Activated gamma-delta T cell treated with Interleukin-2 at 50 U/mL for 16 hours (primary cell): Measurements from ENCODE around the gene IPPK.

Source experiments
- DNase-seq: peaks from one replicate; pipeline ENCODE4 v3.0.0-alpha.2; 2020

The IPPK gene

GRCh38 chr9:92669890-92670708 is at the start of gene IPPK:
Gene IPPK, minus strand, starts transcription at chr9:92670131. Its CDS starts 143 bp downstream, at chr9:92669988.
- peak; percentile 96 for DNase-seq

- no peak for DNase-seq
Observed at GRCh38 chr9:92719028-92719647, 49.2 kb upstream of the IPPK start.

DNA sequence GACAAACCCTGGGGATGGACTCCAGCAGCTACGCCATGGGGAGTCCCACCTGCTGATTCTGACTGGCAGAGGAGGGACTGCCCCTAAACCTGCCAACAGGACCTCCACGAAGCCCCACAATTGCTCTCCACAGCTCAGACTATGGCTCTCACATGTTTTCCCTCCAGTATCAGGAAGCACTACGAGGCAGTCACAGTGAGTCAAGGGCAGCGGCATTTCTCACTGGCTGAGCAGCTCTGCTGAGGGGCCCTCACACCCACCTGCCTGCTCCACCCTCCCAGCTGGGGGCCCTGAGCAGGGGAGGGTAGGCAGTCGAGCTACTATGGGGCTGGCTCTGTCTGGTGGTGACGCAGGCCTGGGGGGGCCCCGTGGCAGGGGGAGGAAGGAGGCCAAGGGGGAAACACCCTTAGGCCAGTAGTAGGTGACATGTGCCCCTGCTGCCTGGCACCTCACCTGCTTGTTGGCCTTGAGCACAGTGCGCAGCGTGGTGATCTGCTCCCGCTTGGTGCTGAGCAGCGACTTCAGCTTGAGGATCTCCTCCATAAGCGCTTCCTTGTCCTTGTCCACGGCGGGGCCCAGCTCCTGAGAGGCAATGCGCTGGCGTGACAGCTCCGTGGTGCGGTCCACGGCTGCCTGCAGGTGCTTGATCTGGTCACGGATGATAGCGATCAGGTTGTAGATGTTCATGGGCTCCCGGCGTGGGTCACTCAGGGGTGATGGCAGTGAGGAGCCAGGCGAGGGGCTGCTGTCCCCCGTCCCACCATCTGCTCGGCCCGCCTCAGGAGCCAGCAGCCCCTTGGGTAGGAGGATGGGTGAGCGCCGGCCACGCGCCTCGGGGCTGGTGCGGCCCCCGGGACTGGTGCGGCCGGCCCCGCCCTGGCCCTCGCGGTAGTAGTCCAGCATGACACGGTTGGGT is 48.4 kb upstream of the IPPK start:
- DNase-seq = no peak

GRCh38 chr9:92717201-92718085 is 47.5 kb upstream of the IPPK start:
- no peak for DNase-seq

GRCh38 chr9:92716557-92716956 is 46.6 kb upstream of the IPPK start:
- peak; percentile 89 for DNase-seq

DNA sequence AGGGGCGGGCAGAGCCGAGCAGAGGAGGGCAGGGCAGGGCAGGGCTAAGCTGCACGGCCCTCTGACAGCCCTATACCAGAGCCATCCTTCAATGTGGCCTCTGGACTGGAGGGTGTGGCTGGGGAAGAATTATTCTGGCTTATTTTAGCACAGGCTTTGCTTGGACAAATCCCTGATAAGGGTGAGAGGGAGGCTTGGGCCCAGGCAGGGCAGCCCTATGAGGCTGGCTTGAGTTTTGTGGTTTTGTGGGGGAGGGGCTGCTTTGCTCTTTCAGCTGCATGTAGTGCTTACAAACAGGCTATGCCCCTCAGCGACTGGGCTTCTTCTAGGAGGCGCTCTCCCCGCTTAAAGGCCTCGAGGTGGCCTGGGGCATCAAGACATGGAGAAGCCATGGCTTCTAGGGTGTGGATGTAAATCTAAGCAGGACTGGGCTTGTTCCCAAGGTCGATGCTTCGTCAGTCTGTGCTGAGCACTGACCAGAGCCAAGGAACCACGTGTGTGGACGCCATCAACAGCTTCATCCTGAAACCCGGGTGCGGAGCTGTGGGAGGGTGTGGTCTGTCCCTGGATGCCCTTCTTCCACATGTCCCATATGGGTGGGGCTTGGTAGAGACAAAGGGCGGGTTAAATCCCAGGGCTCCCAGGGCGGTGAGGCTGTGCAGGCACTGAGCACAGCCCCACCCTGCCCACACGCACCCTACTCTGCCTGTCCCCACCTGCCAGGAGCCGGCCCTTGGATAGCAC is 45.7 kb upstream of the IPPK start:
- DNase-seq = no peak

GRCh38 chr9:92714787-92715487 is 45.0 kb upstream of the IPPK start:
- no peak for DNase-seq

GRCh38 chr9:92714016-92714415 is 44.1 kb upstream of the IPPK start:
- DNase-seq = no peak

DNA sequence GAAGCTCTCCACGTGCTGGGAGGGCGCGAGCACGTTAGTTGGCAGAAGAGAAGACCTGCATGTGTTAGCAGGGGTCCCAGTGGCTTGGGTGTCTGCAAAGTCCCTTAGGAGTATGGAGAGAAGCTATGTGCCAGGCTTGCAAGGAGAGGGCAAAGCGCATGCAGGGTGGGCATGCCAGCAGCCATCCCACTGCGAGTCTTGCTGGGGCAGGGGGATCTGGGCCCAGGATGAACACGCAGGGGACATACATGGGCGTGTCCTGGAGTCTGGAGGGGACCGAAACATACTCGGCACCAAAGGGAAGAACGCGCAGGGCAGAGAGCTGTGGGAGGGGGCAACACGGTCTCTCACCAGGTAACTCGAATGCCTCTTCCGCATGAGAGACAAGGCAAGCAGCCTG is 43.6 kb upstream of the IPPK start:
- no peak for DNase-seq

- no peak for DNase-seq
Observed at GRCh38 chr9:92712767-92713166, 42.8 kb upstream of the IPPK start.

DNA sequence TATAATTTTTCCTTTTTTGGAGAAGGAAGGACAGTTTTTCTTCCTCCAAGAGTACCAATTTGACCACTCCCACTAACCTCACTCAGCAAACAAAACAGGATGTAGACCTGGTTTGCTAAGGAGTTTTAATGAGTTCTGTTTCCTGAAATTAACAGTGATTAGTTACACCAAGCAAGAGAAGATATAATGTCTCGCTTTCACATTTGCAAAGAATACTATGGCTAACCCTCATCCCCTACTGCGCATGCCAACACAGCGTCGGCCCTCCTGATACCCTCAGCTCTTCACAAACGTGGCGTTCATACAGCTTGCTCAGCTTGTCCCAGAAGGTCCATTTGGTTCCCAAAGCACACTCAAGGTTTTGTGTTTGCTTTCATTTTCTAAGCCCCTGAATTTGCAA is 41.9 kb upstream of the IPPK start:
- DNase-seq = no peak

DNA sequence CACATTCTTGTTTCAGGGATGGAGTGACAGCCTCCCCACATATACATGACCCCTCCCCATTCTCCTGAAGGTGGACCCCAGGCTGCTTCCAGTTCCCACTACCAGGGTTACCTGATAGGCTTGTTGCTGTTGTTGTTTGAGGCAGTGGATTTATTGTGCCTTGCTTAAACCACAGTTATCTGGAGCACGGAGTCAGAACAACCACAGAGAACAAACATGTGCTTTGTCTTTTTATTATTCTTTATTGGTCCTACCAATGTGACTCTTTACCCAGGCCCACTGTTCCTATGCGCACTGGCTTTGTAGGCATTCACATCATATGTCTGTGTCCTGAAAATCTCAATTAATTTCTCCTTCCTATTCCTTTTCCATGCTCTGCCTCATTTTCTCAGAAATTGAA is 41.2 kb upstream of the IPPK start:
- DNase-seq = no peak

DNA sequence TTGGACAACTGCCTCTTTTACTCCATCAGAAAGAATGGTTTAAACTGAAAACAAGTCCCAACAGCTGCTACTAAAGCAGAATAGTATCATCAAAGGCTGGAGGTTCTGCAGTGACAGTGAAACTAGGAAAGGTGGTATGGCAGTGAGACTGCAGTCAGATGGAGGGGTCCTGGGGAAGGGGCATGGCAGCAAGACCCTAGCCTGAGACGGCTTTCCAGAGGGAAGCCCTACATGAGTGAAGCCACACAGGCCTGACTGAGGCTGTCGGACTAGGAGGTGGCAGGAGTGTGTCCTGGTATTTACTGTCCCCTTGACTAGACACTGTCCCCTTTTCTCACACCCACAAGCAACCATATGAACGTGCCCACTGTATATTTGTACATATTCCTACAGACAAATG is 40.4 kb upstream of the IPPK start:
- DNase-seq = no peak

DNA sequence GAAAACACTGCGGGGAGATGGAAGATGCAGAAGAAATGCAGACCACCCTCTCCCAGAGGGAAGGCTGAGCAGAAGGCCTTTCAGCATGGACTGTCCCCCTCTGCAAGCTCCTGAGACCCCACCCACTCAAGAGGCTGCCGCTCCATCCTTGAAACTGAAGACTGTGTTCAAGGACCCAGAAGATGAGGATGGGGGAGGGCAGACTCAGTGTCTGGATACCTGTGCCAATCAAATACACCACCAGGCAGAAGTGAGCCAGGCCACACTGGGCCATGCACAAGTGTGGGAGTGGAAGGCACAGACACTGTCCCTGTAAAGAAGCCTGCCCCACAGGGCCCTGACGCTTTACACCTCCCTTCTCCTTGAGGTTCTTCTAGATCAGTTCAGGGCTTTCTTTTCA is 40.0 kb upstream of the IPPK start:
- DNase-seq = no peak

- no peak for DNase-seq
Observed at GRCh38 chr9:92709240-92709639, 39.3 kb upstream of the IPPK start.

GRCh38 chr9:92707530-92707929 is 37.6 kb upstream of the IPPK start:
- no peak for DNase-seq

- DNase-seq = no peak
Observed at GRCh38 chr9:92706218-92706940, 36.4 kb upstream of the IPPK start.

DNA sequence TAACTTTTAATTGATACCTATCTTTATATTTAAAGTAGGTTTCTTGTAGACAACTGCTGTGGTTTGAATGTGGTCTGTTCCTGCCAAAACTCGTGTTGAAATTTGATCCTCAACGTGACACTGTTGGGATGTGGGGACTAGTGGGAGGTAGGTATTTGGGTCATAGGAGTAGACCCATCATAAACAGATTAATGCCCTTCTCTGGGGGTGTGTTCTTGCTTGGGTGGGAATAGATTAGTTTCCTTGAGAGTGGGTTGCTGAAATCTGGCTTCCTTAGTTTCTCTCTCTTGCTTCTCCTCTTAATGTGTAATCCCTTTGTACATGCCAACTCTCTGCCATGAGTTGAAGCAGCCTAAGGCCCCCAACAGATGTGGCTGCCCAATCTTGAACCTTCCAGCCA is 34.6 kb upstream of the IPPK start:
- DNase-seq = no peak

DNA sequence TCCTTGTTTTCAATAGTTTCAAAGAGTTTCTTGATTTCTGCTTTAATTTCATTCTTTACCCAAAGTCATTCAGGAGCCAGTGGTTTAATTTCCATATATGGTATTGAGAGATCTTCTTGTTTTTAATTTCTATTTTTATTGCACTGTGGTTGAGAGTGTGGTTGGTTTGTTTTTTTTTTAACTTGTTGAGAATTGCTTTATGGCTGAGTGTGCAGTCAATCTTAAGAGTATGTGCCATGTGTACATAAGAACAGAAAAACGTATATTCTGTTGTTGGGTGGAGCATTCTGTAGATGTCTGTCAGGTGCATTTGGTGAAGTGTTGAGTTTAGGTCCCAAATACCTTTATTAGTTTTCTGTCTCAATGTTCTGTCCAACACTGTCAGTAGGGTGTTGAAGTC is 26.7 kb upstream of the IPPK start:
- no peak for DNase-seq

GRCh38 chr9:92686954-92687353 is 17.0 kb upstream of the IPPK start:
- DNase-seq = no peak
